Stimulated activated CD4-positive, alpha-beta T cell treated with anti-CD3 and anti-CD28 coated beads, TNF-alpha, amount 100 ng/mL, for 24 hours (primary cell): ENCODE results near the gene EEFSEC.

ENCODE experiments used
- DNase-seq, 3 experiments: peaks; one replicate each; pipeline ENCODE4 v3.0.0-alpha.2; 2020; ENCODE audit warnings: low read depth in 3 of 3

Gene EEFSEC

GRCh38 chr3:128241741-128242140 lies 88.5 kb downstream of the EEFSEC start:
- no peak for DNase-seq

GRCh38 chr3:128242818-128243601 lies 89.7 kb downstream of the EEFSEC start:
- peak in 1 of 3 experiments; percentile 9 for DNase-seq

- DNase-seq, result no peak
These were observed 90.6 kb downstream of the EEFSEC start for GRCh38 chr3:128243602-128244504.

GRCh38 chr3:128245460-128245859 lies 92.2 kb downstream of the EEFSEC start:
- no peak for DNase-seq

- no peak for DNase-seq
These were observed 94.6 kb downstream of the EEFSEC start for GRCh38 chr3:128247666-128248409.

GRCh38 chr3:128252083-128252482 lies 98.8 kb downstream of the EEFSEC start:
- no peak for DNase-seq

- no peak for DNase-seq
These were observed 99.9 kb downstream of the EEFSEC start for GRCh38 chr3:128253150-128253549.

- no peak for DNase-seq
These were observed 100.8 kb downstream of the EEFSEC start for GRCh38 chr3:128254066-128254590.

GRCh38 chr3:128254967-128255366 lies 101.7 kb downstream of the EEFSEC start:
- no peak for DNase-seq

- DNase-seq, result no peak
These were observed 102.8 kb downstream of the EEFSEC start for GRCh38 chr3:128256131-128256530.

- DNase-seq, result no peak
These were observed 104.4 kb downstream of the EEFSEC start for GRCh38 chr3:128257632-128258031.

- no peak for DNase-seq
These were observed 107.0 kb downstream of the EEFSEC start for GRCh38 chr3:128260275-128260674.

GRCh38 chr3:128262457-128262856 lies 109.2 kb downstream of the EEFSEC start:
- no peak for DNase-seq

GRCh38 chr3:128263118-128263517 lies 109.8 kb downstream of the EEFSEC start:
- DNase-seq, result no peak

GRCh38 chr3:128263946-128264345 lies 110.7 kb downstream of the EEFSEC start:
- no peak for DNase-seq

- DNase-seq, result no peak
These were observed 113.2 kb downstream of the EEFSEC start for GRCh38 chr3:128266453-128266852.

- DNase-seq, result no peak
These were observed 114.3 kb downstream of the EEFSEC start for GRCh38 chr3:128267541-128267940.

- DNase-seq, result no peak
These were observed 115.9 kb downstream of the EEFSEC start for GRCh38 chr3:128269006-128269775.

- DNase-seq, result no peak
These were observed 116.5 kb downstream of the EEFSEC start for GRCh38 chr3:128269796-128270195.

GRCh38 chr3:128270559-128271492 lies 117.5 kb downstream of the EEFSEC start:
- DNase-seq, result no peak
